HepG2 (cell line): ENCODE data around the gene ZDHHC14. TPM values are rescaled to one million over a fixed set of nuclear protein-coding genes. Genes with fewer than 3 reads are reported as not detected.
A peak's percentile ranks its signal among the peaks of the same experiment; 100 is the strongest.

Experiments
- ATAC-seq: fragments of 200-7000 bp; cut with Tn5 transposase; 3 replicates; pipeline ENCODE4 v1.9.1; 2020; ENCODE audit warnings: mild to moderate bottlenecking, moderate library complexity
- BruUV-seq: library from RNA; stranded (reverse); fragments of 400-500 nt; replicated peaks from 2 replicates; lab custom pipeline; 2021; lab: Mats Ljungman, UMichigan
- CTCF ChIA-PET: fragments of 300-600 bp; formaldehyde crosslinking; extraction: SDS; loops from one replicate; lab custom pipeline; 2021; ENCODE audit warnings: low total read pairs, inconsistent platforms, low intra/inter-chr PET ratio; lab: Yijun Ruan, JAX
- POLR2A ChIA-PET: fragments of 350-600 bp; sonication (Branson Sonifier 250); formaldehyde crosslinking; loops from one replicate; lab custom pipeline; 2020; ENCODE audit warnings: antibody characterized with exemption, inconsistent platforms; lab: Yijun Ruan, JAX
- DNase-seq: peaks from one replicate; pipeline ENCODE4 v3.0.0-alpha.2; 2015; ENCODE audit warnings: low spot score
- FAIRE-seq: peaks from 3 replicates; lab custom pipeline; 2011; peaks lifted over from hg19 to GRCh38; lab: Jason Lieb, UNC
- H2AFZ ChIP-seq: one replicate; pipeline ENCODE4 v1.6.1; 2011; ENCODE audit warnings: low read length, inconsistent platforms
- H3K27ac ChIP-seq: fragments of 300-600 bp; 3 replicates; pipeline ENCODE4 v1.8.0; 2011; ENCODE audit warnings: mixed run types, mild to moderate bottlenecking, mixed read lengths, low read length, inconsistent platforms; ENCODE audit not compliant: insufficient read depth; ENCODE audit errors: extremely low read length
- H3K27me3 ChIP-seq, 2 experiments: fragments of 200-600 bp in 1 of 2; 2 replicates in 1 of 2; 3 replicates in 1 of 2; pipeline versions ENCODE4 v1.6.0 to v1.8.0; 2011; ENCODE audit warnings: low read length in 2 of 2, mild to moderate bottlenecking in 2 of 2, moderate library complexity in 2 of 2, inconsistent platforms in 1 of 2; ENCODE audit not compliant: insufficient read depth in 2 of 2, control insufficient read depth in 1 of 2
- H3K36me3 ChIP-seq, 2 experiments: fragments of 200-600 bp in 1 of 2; replicated peaks in 1 of 2; 2 replicates in 1 of 2; 3 replicates in 1 of 2; pipeline versions ENCODE4 v1.5.1 to v1.8.0; 2011; ENCODE audit warnings: low read length in 2 of 2, inconsistent platforms in 1 of 2; ENCODE audit not compliant: insufficient read depth in 2 of 2, control insufficient read depth in 1 of 2
- H3K4me1 ChIP-seq: 2 replicates; pipeline ENCODE4 v1.5.1; 2012; ENCODE audit warnings: low read length, inconsistent platforms; ENCODE audit not compliant: insufficient read depth
- H3K4me2 ChIP-seq: 2 replicates; pipeline ENCODE4 v1.6.0; 2011; ENCODE audit warnings: low read depth, low read length, inconsistent platforms
- H3K4me3 ChIP-seq, 3 experiments: fragments of 200-600 bp in 1 of 3; sonication (generic), shearing (Covaris generic) in 1 of 3; replicated peaks in 1 of 3; 2 replicates each; pipeline ENCODE4 v1.5.1; 2011 to 2016; ENCODE audit warnings: low read length in 3 of 3, inconsistent platforms in 2 of 3, low read depth in 2 of 3, mild to moderate bottlenecking in 2 of 3, control low read depth in 1 of 3, mixed read lengths in 1 of 3; ENCODE audit not compliant: insufficient read depth in 1 of 3
- H3K79me2 ChIP-seq: one replicate; pipeline ENCODE4 v1.6.1; 2011; ENCODE audit warnings: low read length, inconsistent platforms; ENCODE audit not compliant: insufficient read depth
- H3K9ac ChIP-seq: 2 replicates; pipeline ENCODE4 v1.6.0; 2011; ENCODE audit warnings: mild to moderate bottlenecking, low read depth, low read length, inconsistent platforms; ENCODE audit not compliant: insufficient read depth
- H3K9me3 ChIP-seq: 2 replicates; pipeline ENCODE4 v1.5.1; 2012; ENCODE audit warnings: mild to moderate bottlenecking, low read length
- H4K20me1 ChIP-seq: 2 replicates; pipeline ENCODE4 v1.6.0; 2011; ENCODE audit warnings: inconsistent platforms, mild to moderate bottlenecking, low read length, moderate library complexity; ENCODE audit not compliant: insufficient read depth
- AKAP8 ChIP-seq: sonication (generic); formaldehyde crosslinking; IDR thresholded peaks from 2 replicates; pipeline ENCODE4 v1.5.1; 2020; ENCODE audit warnings: mild to moderate bottlenecking, missing genetic modification reagents
- ELF1 ChIP-seq: sonication (generic); formaldehyde crosslinking; IDR thresholded peaks from 2 replicates; pipeline ENCODE4 v1.4.0; 2020; ENCODE audit warnings: missing genetic modification reagents
- FIP1L1 ChIP-seq: fragments of 200-400 bp; formaldehyde crosslinking; IDR thresholded peaks from 2 replicates; pipeline ENCODE4 v1.6.1; 2018; ENCODE audit warnings: low read depth, mild to moderate bottlenecking, low read length, moderate library complexity, borderline replicate concordance; ENCODE audit not compliant: insufficient read depth
- HCFC1 ChIP-seq: fragments of 150-350 bp; IDR thresholded peaks from 2 replicates; pipeline ENCODE4 v1.6.1; 2014; ENCODE audit warnings: low read depth, low read length
- IKZF5 ChIP-seq: IDR thresholded peaks from 2 replicates; pipeline ENCODE4 v1.6.1; 2018; ENCODE audit warnings: missing genetic modification reagents, mild to moderate bottlenecking, missing compliant biosample characterization
- MLLT10 ChIP-seq: sonication (generic); formaldehyde crosslinking; IDR thresholded peaks from 2 replicates; pipeline ENCODE4 v1.4.0; 2020; ENCODE audit warnings: missing genetic modification reagents
- SALL2 ChIP-seq: sonication (generic); formaldehyde crosslinking; IDR thresholded peaks from 2 replicates; pipeline ENCODE4 v1.8.1; 2023; ENCODE audit warnings: mild to moderate bottlenecking, missing genetic modification reagents, inconsistent platforms
- SP5 ChIP-seq: IDR thresholded peaks from 2 replicates; pipeline ENCODE4 v1.6.1; 2016; ENCODE audit warnings: low read depth, borderline replicate concordance
- ZKSCAN1 ChIP-seq: fragments of 150-350 bp; IDR thresholded peaks from 2 replicates; pipeline ENCODE4 v1.6.1; 2014; ENCODE audit warnings: low read length
- ZKSCAN8 ChIP-seq: IDR thresholded peaks from 2 replicates; pipeline ENCODE4 v1.6.1; 2016; ENCODE audit warnings: borderline replicate concordance, missing genetic modification reagents, missing compliant biosample characterization
- ZNF44 ChIP-seq: sonication (generic); formaldehyde crosslinking; IDR thresholded peaks from 2 replicates; pipeline ENCODE4 v1.5.1; 2020; ENCODE audit warnings: mild to moderate bottlenecking, missing genetic modification reagents
- ZNF720 ChIP-seq: sonication (generic); formaldehyde crosslinking; IDR thresholded peaks from 2 replicates; pipeline ENCODE4 v1.4.0; 2020; ENCODE audit warnings: missing genetic modification reagents
- WGBS: methylation state at CpG from one replicate; pipeline ENCODE4 v1.1.6; 2017; ENCODE audit warnings: low lambda C conversion rate; 5-methylcytosine and 5-hydroxymethylcytosine counted together
- in situ Hi-C: cut with HindIII; loops from 2 replicates; pipeline ENCODE4 v1.10.0; 2017; ENCODE audit warnings: low pct_unique_long_range_greater_than_20kb; ENCODE audit not compliant: extremely low pct_ligation_motif_present
- intact Hi-C: fragments of 100-400 bp; cut with micrococcal nuclease; formaldehyde crosslinking; loops from one replicate; pipeline ENCODE4 v1.10.0; 2022; ENCODE audit not compliant: unreplicated experiment
- polyA plus RNA-seq, 8 experiments: library from polyadenylated mRNA; depleted of rRNA in 3 of 8; stranded (reverse) in 7 of 8; unstranded in 1 of 8; fragments of >200 nt; fragmentation: Illumina TruSeq in 4 of 8; extraction: Trizol in 4 of 8; gene quantifications; 2 replicates each; pipeline versions ENCODE4 v1.2.1 to v1.2.3, GENCODE V29; 2011 to 2016; ENCODE audit warnings: low read depth in 4 of 8, missing spikeins in 1 of 8, mixed read lengths in 1 of 8; ENCODE audit not compliant: insufficient read depth in 1 of 8
- total RNA-seq, 5 experiments: library from RNA; depleted of rRNA; stranded (reverse); fragments of >200 nt; fragmentation: Illumina TruSeq; extraction: Trizol; gene quantifications; 2 replicates each; pipeline ENCODE4 v1.2.3, GENCODE V29; 2016; ENCODE audit warnings: low read depth in 1 of 5

ZDHHC14 gene
- total and polyA plus RNA-seq, 2 of the 13 experiments (the other 11 are each of a cell fraction or from before 2014, with no cell fraction given) = 3.7 to 9.5 TPM

- TF ChIP-seq IKZF5 (CRISPR knock-in tag) (no peak), ZNF720 (CRISPR knock-in tag) (no peak)
Observed at GRCh38 chr6:157447735-157448134, 66.7 kb downstream of the ZDHHC14 start (continued).

GRCh38 chr6:157449610-157450009 lies 68.6 kb downstream of the ZDHHC14 start:
- H3K4me2 ChIP-seq = no peak overlapping the region
- no TSS peak for BruUV-seq
- no peaks in the 10 kb centered on the region for H4K20me1 ChIP-seq
- H3K9me3 ChIP-seq = no peaks in the 10 kb centered on the region
- H3K36me3 ChIP-seq = no peaks in the 10 kb centered on the region
- no peak overlapping the region for H2AFZ ChIP-seq
- WGBS = 89% methylated on average over 6 of the region's 6 CpGs
- H3K4me1 ChIP-seq = peaks cover 14% of the 10 kb centered on the region
- no peak overlapping the region for H3K27ac ChIP-seq
- POLR2A ChIA-PET = no interaction called here
- intact Hi-C loops = no loop called here
- FAIRE-seq (no peak), DNase-seq (no peak), ATAC-seq (no peak)
- no peak overlapping the region for H3K9ac ChIP-seq
- no peak overlapping the region for H3K4me3 ChIP-seq
- H3K27me3 ChIP-seq = no peaks in the 10 kb centered on the region
- in situ Hi-C loops = no loop called here
- CTCF ChIA-PET = no interaction called here
- TF ChIP-seq HCFC1 = no peak
- no peak for TF ChIP-seq SALL2 (CRISPR knock-in tag)
- TF ChIP-seq, all 625 proteins: peak for 0
- H3K79me2 ChIP-seq = no peaks in the 10 kb centered on the region

- FAIRE-seq (no peak), ATAC-seq (no peak), DNase-seq (no peak)
- H2AFZ ChIP-seq = no peak overlapping the region
- intact Hi-C loops = no loop called here
- no peak overlapping the region for H3K4me2 ChIP-seq
- POLR2A ChIA-PET = no interaction called here
- 81% methylated on average over 10 of the region's 10 CpGs for WGBS
- H3K9ac ChIP-seq = no peak overlapping the region
- BruUV-seq = no TSS peak
- H3K79me2 ChIP-seq = no peaks in the 10 kb centered on the region
- no peak overlapping the region for H3K27ac ChIP-seq
- no peaks in the 10 kb centered on the region for H3K36me3 ChIP-seq
- no peak overlapping the region for H3K4me3 ChIP-seq
- CTCF ChIA-PET = no interaction called here
- H3K4me1 ChIP-seq = peaks cover 14% of the 10 kb centered on the region
- no peaks in the 10 kb centered on the region for H3K27me3 ChIP-seq
- H4K20me1 ChIP-seq = no peaks in the 10 kb centered on the region
- in situ Hi-C loops = no loop called here
- no peak for TF ChIP-seq MLLT10
- no peak for TF ChIP-seq AKAP8
- TF ChIP-seq ELF1 (CRISPR knock-in tag) = no peak
- no peak for TF ChIP-seq ZKSCAN8 (CRISPR knock-in tag)
- peak; percentile 86 for TF ChIP-seq ZKSCAN1
- TF ChIP-seq SP5 = no peak
- TF ChIP-seq ZNF44 (CRISPR knock-in tag) = no peak
- no peak for TF ChIP-seq FIP1L1
- TF ChIP-seq ZNF720 (CRISPR knock-in tag) = no peak
- no peaks in the 10 kb centered on the region for H3K9me3 ChIP-seq
Observed at GRCh38 chr6:157450931-157451742, 70.1 kb downstream of the ZDHHC14 start.
